Islet of Langerhans (tissue), 1 donor: ENCODE measurements around the gene SIRT5.

Experiments used
- FAIRE-seq: peaks from one replicate; lab custom pipeline; 2011; peaks lifted over from hg19 to GRCh38; lab: Jason Lieb, UNC

SIRT5 gene

DNA sequence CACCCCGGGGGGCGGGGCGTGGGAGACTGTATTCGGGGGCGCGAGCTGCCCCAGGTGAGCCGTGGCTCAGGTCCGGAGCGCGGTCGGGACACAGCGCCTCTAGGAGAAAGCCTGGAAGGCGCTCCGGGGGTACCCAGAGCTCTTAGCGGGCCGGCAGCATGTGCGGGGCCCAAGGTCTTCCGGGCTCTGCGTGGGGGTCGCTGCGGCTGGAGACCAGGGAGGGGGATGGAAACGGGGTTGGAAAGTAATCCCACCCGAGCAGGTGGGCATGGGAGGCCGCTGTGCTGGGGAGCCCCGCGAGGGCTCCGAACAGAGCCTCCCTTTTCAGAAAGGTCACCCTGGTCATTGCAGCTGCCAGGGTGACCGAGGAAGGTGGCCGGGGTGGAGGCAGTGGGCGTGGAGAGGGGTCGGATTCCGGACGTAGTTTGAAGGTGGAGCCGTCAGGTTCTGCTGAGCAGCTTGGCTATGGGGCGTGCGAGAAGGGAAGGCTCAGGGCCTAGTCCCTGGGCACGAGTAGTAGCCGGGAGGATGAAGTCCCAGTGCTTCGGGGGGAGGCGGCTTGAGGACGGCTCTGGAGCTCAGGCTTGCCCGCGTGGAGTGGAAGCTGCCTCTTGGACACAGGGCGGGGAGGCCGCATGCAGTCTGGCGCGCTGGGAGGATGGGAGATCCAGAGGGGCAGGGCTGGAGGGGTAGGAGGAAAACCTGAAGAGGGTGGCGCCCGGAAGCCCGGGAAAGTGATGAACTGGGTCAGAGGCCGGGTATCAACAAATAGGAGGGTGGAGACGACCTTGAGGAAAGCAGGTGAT lies at the start of gene SIRT5:
Gene SIRT5 (plus strand): TSS at position 31 of the 806 bp plus-strand sequence. CDS start 9,510 bp downstream, outside the sequence.
- no peak for FAIRE-seq

DNA sequence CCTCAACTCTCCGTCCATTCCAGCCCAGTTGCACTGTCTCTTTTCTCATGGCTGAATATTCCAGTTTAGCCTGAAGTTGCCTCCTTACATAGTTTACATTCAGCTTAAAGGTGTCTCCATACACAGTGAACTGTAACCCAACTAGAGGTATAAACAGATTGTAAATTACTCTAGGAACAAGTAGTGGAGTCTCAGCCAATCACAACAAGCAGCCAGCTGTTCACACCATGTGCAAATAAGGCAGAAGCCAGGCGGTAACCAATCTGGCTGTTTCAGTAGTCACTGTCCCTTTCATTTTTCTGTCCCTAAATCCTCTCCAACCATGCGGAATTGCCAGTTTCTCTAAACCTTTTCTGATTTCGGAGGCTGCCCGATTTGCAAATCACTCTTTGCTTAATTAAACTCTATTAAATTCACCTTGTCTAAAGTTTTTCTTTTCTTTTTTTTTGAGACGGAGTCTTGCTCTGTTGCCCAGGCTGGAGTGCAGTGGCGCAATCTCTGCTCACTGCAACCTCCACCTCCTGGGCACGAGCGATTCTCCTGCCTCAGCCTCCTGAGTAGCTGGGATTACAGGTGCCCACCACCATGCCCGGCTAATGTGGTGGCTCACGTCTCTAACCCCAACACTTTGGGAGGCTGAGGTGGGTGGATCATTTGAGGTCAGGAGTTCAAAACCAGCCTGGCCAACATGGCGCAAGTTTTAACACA lies 49.4 kb upstream of the SIRT5 start:
- no peak for FAIRE-seq

DNA sequence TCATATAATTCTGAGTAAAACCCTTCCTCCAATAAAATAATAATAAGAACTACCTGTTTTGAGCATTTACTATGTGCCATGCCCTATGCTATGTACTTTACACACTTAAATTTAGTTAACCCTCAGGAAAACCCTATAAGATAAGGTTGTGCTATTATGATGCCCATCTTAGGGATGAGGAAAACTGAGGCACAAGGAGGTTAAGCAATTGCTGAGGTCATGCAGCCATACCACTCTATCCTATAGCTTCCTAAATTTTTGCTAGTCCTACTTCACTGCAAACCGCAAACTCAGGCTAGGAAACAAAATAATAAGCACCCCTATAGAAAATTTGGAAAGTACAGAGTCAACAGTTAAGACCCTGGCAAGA lies 48.1 kb upstream of the SIRT5 start:
- FAIRE-seq: no peak

- FAIRE-seq: peak; percentile 58
Observed at GRCh38 chr6:13526727-13527670, 47.4 kb upstream of the SIRT5 start.

GRCh38 chr6:13527671-13528056 lies 46.7 kb upstream of the SIRT5 start:
- FAIRE-seq: no peak

- no peak for FAIRE-seq
Observed at GRCh38 chr6:13528232-13528631, 46.2 kb upstream of the SIRT5 start.

- no peak for FAIRE-seq
Observed at GRCh38 chr6:13528777-13529343, 45.5 kb upstream of the SIRT5 start.

DNA sequence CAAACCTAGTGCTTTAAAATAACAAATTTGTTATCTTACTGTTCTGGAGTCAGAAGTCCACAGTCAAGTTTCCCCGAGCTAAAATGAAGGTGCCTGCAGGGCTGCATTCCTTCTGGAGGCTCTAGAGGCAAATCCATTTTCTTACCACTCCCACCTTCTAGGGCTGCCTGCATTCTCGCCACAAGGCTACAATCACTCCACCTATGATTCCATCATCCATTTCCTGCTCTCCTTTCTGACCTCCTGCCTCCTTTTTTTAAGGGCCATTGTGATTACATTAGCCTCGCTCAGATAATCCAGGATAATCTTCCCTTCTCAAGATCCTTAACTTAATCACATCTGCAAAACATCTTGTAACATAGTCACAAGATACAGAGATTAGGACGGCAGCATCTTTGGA lies 42.4 kb upstream of the SIRT5 start:
- no peak for FAIRE-seq

DNA sequence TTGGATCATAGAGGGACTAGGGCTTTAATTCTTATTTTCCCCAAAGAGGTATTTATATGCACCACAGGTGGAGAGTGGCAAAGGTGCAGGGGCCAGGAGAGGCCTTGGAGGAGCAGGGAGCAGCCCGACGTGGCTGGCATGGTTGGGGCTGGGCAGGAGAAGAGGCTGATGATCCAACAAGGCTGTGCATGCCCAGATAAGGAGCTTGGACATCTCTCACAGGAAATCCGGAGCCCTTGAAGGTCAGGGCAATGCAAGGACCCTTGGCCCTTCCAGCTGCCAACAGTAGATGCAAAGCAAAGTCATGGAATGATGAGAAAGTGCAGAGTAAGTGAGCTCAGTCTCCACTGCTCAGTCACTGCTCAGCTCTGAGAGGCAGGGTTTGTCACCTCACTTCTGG lies 39.9 kb upstream of the SIRT5 start:
- no peak for FAIRE-seq

DNA sequence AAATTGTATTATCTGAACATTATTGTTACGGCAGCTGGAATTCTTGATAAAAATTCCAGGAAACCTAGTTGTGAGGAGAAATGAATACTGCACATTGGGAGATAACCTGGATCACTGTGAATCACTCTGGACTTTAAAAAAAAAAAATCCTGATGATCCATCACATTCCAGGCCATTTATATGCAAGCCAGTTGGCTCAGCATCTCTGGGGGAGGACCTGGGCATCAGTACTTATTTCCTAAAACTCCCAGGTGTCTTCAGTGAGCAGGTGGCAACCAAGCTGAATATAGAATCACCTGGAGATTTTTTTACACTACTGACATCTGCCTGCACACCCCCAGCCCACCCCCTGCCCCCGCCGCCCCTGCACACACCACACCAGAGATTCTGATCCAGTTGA lies 39.1 kb upstream of the SIRT5 start:
- FAIRE-seq: no peak

DNA sequence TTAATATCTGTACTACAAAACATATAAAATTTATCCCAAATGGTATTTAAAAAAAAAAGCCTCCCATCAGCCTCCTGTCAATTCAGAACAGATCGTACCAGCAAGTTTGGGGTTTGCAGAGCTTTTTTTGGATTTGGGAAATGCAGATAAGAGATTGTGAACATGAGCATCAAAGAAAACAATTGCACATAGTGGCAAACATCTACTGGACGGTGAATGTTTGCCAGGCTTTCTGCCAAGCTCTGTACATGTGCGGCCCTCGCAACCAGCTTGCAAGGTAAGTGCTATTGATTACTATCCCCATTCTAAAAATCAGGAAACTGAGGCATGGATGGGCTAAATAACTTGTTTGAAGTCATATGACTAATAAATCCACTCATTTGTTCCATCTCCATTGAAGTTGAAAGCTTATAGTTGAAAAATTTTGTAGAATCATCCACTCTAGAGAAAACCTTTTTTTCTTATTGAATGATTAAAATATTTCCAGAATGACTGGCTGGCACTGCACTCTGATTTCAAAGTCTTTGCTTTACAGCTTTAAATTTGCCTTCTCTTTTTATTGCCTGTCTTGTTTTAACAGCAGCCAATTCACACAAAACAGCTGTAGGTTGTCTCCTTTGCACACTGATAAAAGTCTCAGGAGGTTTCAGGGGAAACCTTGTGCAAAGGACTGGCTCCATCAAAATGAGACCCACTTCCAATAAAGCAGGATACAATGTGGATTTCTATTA lies 37.4 kb upstream of the SIRT5 start:
- FAIRE-seq: no peak

GRCh38 chr6:13537527-13537897 lies 36.9 kb upstream of the SIRT5 start:
- FAIRE-seq: no peak

GRCh38 chr6:13538084-13538483 lies 36.3 kb upstream of the SIRT5 start:
- FAIRE-seq: peak; percentile 86

- no peak for FAIRE-seq
Observed at GRCh38 chr6:13538600-13538999, 35.8 kb upstream of the SIRT5 start.

GRCh38 chr6:13539572-13539971 lies 34.8 kb upstream of the SIRT5 start:
- no peak for FAIRE-seq

- FAIRE-seq: no peak
Observed at GRCh38 chr6:13541496-13541895, 32.9 kb upstream of the SIRT5 start.

GRCh38 chr6:13544454-13545186 lies 29.8 kb upstream of the SIRT5 start:
- FAIRE-seq: no peak

GRCh38 chr6:13545885-13546284 lies 28.5 kb upstream of the SIRT5 start:
- FAIRE-seq: no peak

- no peak for FAIRE-seq
Observed at GRCh38 chr6:13548500-13549210, 25.7 kb upstream of the SIRT5 start.

DNA sequence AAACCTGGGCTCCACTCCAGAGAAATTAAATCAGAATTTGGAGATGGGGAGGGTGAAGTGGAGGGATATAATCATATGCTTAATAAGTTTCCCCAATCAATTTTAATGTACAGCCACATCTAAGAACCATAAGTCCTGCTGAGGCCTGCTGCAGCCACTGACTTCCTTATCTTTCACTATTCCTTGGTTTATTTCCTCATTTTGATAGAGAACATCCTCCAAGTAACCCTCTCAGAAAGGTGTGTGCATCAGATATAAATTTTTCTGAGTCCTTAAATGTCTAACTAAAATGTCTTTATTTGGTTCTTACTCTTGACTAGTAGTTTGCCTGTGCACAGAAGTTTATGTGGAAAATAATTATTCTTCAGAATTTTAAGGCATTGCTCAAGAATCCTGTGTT lies 23.7 kb upstream of the SIRT5 start:
- FAIRE-seq: no peak
